Ishikawa (cell line): Measurements from ENCODE around the gene SLC40A1.
A peak's percentile ranks its signal among the peaks of the same experiment; 100 is the strongest.

Source experiments
- CEBPB ChIP-seq: IDR thresholded peaks from 2 replicates; pipeline ENCODE4 v1.6.1; 2012
- CREB1 ChIP-seq: IDR thresholded peaks from 2 replicates; pipeline ENCODE4 v1.6.1; 2012; ENCODE audit warnings: low read depth
- EGR1 ChIP-seq: IDR thresholded peaks from 2 replicates; pipeline ENCODE4 v1.6.1; 2012
- EP300 ChIP-seq: IDR thresholded peaks from 2 replicates; pipeline ENCODE4 v1.6.1; 2012; ENCODE audit warnings: borderline replicate concordance
- FOXM1 ChIP-seq: IDR thresholded peaks from 2 replicates; pipeline ENCODE4 v1.6.1; 2012; ENCODE audit warnings: low read depth, borderline replicate concordance
- MAX ChIP-seq: IDR thresholded peaks from 2 replicates; pipeline ENCODE4 v1.6.1; 2012
- NFIC ChIP-seq: IDR thresholded peaks from 2 replicates; pipeline ENCODE4 v1.6.1; 2012
- RAD21 ChIP-seq: IDR thresholded peaks from 2 replicates; pipeline ENCODE4 v1.6.1; 2012; ENCODE audit warnings: low read depth
- REST ChIP-seq: IDR thresholded peaks from 2 replicates; pipeline ENCODE4 v1.6.1; 2012; ENCODE audit warnings: low read depth, mild to moderate bottlenecking
- TAF1 ChIP-seq: IDR thresholded peaks from 2 replicates; pipeline ENCODE4 v1.6.1; 2012; ENCODE audit warnings: low read depth, mild to moderate bottlenecking
- TCF12 ChIP-seq: IDR thresholded peaks from 2 replicates; pipeline ENCODE4 v1.6.1; 2012; ENCODE audit warnings: low read depth
- TEAD4 ChIP-seq: IDR thresholded peaks from 2 replicates; pipeline ENCODE4 v1.6.1; 2012
- USF1 ChIP-seq: IDR thresholded peaks from 2 replicates; pipeline ENCODE4 v1.6.1; 2012
- YY1 ChIP-seq: IDR thresholded peaks from 2 replicates; pipeline ENCODE4 v1.6.1; 2012; ENCODE audit warnings: low read depth
- ZBTB7A ChIP-seq: IDR thresholded peaks from 2 replicates; pipeline ENCODE4 v1.6.1; 2012; ENCODE audit warnings: low read depth

Gene SLC40A1

GRCh38 chr2:189530965-189531637 lies 49.5 kb downstream of the SLC40A1 start:
- TF ChIP-seq REST = no peak
- TF ChIP-seq YY1 = no peak
- no peak for TF ChIP-seq TAF1
- TF ChIP-seq RAD21 = no peak
- no peak for TF ChIP-seq EGR1
- TF ChIP-seq CEBPB = no peak

- TF ChIP-seq CREB1 (no peak), NFIC (peak; percentile 46)
Observed at GRCh38 chr2:189528617-189529016, 52.0 kb downstream of the SLC40A1 start.

- no peak for TF ChIP-seq CEBPB
- no peak for TF ChIP-seq CREB1
Observed at GRCh38 chr2:189527812-189528592, 52.6 kb downstream of the SLC40A1 start.

GRCh38 chr2:189527041-189527750 lies 53.4 kb downstream of the SLC40A1 start:
- TF ChIP-seq EGR1 = no peak
- no peak for TF ChIP-seq CREB1
- TF ChIP-seq CEBPB = no peak

- TF ChIP-seq EP300 (no peak), ZBTB7A (no peak), EGR1 (no peak), NFIC (no peak)
Observed at GRCh38 chr2:189526241-189526640, 54.3 kb downstream of the SLC40A1 start.

GRCh38 chr2:189524746-189525145 lies 55.8 kb downstream of the SLC40A1 start:
- TF ChIP-seq ZBTB7A = no peak
- TF ChIP-seq USF1 = no peak
- TF ChIP-seq NFIC = no peak
- TF ChIP-seq EP300 = no peak
- TF ChIP-seq CREB1 = no peak
- no peak for TF ChIP-seq REST
- no peak for TF ChIP-seq TCF12
- no peak for TF ChIP-seq EGR1
- no peak for TF ChIP-seq FOXM1
- no peak for TF ChIP-seq TAF1
- no peak for TF ChIP-seq RAD21
- TF ChIP-seq TEAD4 = no peak
- no peak for TF ChIP-seq MAX
- TF ChIP-seq CEBPB = no peak

- no peak for TF ChIP-seq EGR1
- no peak for TF ChIP-seq REST
- no peak for TF ChIP-seq YY1
- no peak for TF ChIP-seq MAX
- TF ChIP-seq NFIC = no peak
- no peak for TF ChIP-seq EP300
- no peak for TF ChIP-seq TEAD4
Observed at GRCh38 chr2:189522435-189523151, 58.0 kb downstream of the SLC40A1 start.
